ENCODE measurements around the gene RBKS.

Gene RBKS

DNA sequence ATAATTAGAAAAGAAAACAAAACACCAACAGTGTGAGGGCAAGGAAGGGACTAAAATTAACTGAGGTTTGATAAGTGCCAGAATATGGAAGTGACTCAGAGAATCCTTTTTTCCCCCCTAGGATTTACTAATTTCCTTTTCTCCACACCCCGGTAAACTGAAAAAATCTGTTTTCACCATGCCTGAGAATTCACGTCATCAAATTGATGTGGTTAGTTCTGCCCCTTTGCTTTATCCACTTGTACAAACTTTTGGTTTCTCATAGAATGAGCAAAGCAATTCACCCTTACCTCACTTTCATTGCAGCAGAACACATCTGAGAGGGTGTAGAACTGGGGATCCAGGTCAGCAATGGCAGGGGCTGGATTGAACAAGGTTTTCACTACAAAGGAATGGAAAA, 57.8 kb downstream of the RBKS start:
- Histone ChIP-seq H3K4me1 (no peaks in the 10 kb centered on the region), H3K27ac (no peak overlapping the region), H3K9me3 (no peaks in the 10 kb centered on the region), H3K27me3 (no peaks in the 10 kb centered on the region), H3K36me3 (peaks cover 0 to 7% (median 3%) of the 10 kb centered on the region in 3 donors), H3K4me3 (no peak overlapping the region)
- intact Hi-C loops (cut with DNase I; ENCODE audit: low total_unique reads), result no loop called here
- no peak for DNase-seq
- TF ChIP-seq, protein P1, sequence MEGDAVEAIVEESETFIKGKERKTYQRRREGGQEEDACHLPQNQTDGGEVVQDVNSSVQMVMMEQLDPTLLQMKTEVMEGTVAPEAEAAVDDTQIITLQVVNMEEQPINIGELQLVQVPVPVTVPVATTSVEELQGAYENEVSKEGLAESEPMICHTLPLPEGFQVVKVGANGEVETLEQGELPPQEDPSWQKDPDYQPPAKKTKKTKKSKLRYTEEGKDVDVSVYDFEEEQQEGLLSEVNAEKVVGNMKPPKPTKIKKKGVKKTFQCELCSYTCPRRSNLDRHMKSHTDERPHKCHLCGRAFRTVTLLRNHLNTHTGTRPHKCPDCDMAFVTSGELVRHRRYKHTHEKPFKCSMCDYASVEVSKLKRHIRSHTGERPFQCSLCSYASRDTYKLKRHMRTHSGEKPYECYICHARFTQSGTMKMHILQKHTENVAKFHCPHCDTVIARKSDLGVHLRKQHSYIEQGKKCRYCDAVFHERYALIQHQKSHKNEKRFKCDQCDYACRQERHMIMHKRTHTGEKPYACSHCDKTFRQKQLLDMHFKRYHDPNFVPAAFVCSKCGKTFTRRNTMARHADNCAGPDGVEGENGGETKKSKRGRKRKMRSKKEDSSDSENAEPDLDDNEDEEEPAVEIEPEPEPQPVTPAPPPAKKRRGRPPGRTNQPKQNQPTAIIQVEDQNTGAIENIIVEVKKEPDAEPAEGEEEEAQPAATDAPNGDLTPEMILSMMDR (IDR thresholded peaks at IDR 0.05), result no peak

DNA sequence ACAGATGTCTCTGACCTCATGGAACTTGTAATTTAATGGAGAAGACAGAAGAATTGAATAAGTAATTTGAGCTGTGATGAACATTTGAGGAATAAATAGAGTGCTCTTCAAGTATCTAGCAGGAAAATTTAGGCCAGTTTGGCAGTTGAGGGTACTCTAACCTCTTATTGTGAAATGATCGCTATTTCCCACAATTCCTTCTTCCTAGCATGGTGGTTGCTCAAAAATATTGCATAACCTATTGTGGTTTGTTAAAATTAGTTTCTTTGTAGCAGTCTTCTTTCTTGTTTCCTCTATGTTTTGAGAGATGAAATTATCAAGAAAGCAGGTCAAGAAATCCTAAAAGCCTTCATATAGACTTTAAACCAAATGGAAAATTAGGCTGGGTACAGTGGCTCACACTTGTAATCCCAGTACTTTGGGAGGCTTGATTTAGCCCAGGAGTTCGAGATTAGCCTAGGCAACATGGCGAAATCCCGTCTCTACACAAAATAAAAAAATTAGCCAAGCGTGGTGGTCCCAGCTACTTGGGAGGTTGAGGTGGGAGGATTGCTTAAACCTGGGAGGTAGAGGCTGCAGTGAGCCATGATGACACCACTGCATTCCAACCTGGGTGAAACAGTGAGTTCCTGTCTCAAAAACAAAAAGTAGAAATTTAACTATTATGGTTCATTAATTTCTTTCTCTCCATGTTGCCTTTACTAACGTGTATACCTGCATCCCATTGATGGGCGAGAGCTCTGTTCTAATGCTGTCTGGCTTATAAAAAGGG, 58.7 kb downstream of the RBKS start:
- intact Hi-C loops (cut with DNase I; ENCODE audit: low total_unique reads), result no loop called here
- no peaks in the 10 kb centered on the region for H3K4me1 ChIP-seq
- H3K27ac ChIP-seq, result no peak overlapping the region
- H3K9me3 ChIP-seq, result no peaks in the 10 kb centered on the region
- TF ChIP-seq, protein P1 (IDR thresholded peaks at IDR 0.05), result no peak
- H3K27me3 ChIP-seq, result no peaks in the 10 kb centered on the region
- no peak overlapping the region for H3K4me3 ChIP-seq
- H3K36me3 ChIP-seq, result peaks cover 0 to 7% (median 3%) of the 10 kb centered on the region in 3 donors
- no peak for DNase-seq

DNA sequence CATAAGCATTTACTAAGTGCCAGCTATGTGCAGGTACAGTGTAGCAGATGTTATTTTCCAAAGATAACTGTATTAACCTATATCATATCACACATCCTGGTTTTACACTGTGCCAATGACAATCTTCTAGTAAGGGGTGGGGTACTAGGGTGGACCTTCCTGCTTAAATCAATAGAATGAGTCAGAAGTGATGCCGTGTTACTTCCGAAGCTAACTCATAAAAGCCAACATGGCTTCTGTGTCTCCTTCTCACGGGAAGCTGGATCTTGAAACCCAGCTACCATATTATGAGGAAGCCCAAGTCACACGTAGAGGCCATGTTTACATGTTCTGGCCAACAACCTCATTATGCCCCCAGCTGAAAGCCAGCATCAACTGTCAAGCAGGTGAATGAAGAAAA, 59.5 kb downstream of the RBKS start:
- no peaks in the 10 kb centered on the region for H3K27me3 ChIP-seq
- no peak for DNase-seq
- H3K36me3 ChIP-seq, result peaks cover 0 to 7% (median 3%) of the 10 kb centered on the region in 3 donors
- H3K27ac ChIP-seq, result no peak overlapping the region
- no peaks in the 10 kb centered on the region for H3K9me3 ChIP-seq
- H3K4me1 ChIP-seq, result no peaks in the 10 kb centered on the region
- intact Hi-C loops (cut with DNase I; ENCODE audit: low total_unique reads), result no loop called here
- TF ChIP-seq, protein P1 (IDR thresholded peaks at IDR 0.05), result no peak
- no peak overlapping the region for H3K4me3 ChIP-seq

- intact Hi-C loops (cut with DNase I; ENCODE audit: low total_unique reads), result loop anchor here (10.0 kb wide), 1 partner anchor 55 kb away; no protein-coding TSS in a partner anchor
- Histone ChIP-seq H3K27me3 (no peaks in the 10 kb centered on the region), H3K4me1 (no peaks in the 10 kb centered on the region), H3K4me3 (no peak overlapping the region), H3K9me3 (no peaks in the 10 kb centered on the region), H3K27ac (no peak overlapping the region), H3K36me3 (peaks cover 0 to 7% (median 3%) of the 10 kb centered on the region in 3 donors)
- DNase-seq, result no peak
- TF ChIP-seq, protein P1 (IDR thresholded peaks at IDR 0.05), result no peak
Observed at GRCh38 chr2:27829791-27830190, 60.4 kb downstream of the RBKS start.

- Histone ChIP-seq H3K9me3 (peaks cover 0 to 4% (median 0%) of the 10 kb centered on the region in 3 donors), H3K27me3 (no peaks in the 10 kb centered on the region), H3K4me1 (peaks cover 0 to 6% (median 2%) of the 10 kb centered on the region in 4 donors), H3K4me3 (no peak overlapping the region), H3K27ac (no peak overlapping the region), H3K36me3 (peaks cover 0 to 7% (median 3%) of the 10 kb centered on the region in 3 donors)
- TF ChIP-seq, protein P1 (IDR thresholded peaks at IDR 0.05), result no peak
- no peak for DNase-seq
- intact Hi-C loops (cut with DNase I; ENCODE audit: low total_unique reads), result loop anchor here (10.0 kb wide), 1 partner anchor 56 kb away; no protein-coding TSS in a partner anchor
Observed at GRCh38 chr2:27828305-27828704, 61.9 kb downstream of the RBKS start.

Data from tibial artery (tissue), 4 donors.